Fibroblast of pulmonary artery (primary cell): ENCODE results near the gene MAMDC2.
A peak's percentile ranks its signal among the peaks of the same experiment; 100 is the strongest.

Source experiments
- DNase-seq: peaks from one replicate; pipeline ENCODE4 v3.0.0-alpha.2; 2010; ENCODE audit warnings: low read depth
- H3K4me3 ChIP-seq: replicated peaks from 2 replicates; pipeline ENCODE4 v1.5.1; 2011; ENCODE audit warnings: low read depth, mild to moderate bottlenecking, control low read depth, low read length, moderate library complexity
- TF ChIP-seq, protein P1 (sequence below): IDR thresholded peaks from 2 replicates; pipeline ENCODE4 v1.5.1; 2011; ENCODE audit warnings: mild to moderate bottlenecking, control low read depth, low read length, inconsistent platforms; ENCODE audit errors: missing control alignments

Gene MAMDC2

GRCh38 chr9:70013598-70014196 is 30.0 kb upstream of the MAMDC2 start:
- DNase-seq: peak; percentile 60
- H3K4me3 ChIP-seq: no peak overlapping the region
- TF ChIP-seq, protein P1, sequence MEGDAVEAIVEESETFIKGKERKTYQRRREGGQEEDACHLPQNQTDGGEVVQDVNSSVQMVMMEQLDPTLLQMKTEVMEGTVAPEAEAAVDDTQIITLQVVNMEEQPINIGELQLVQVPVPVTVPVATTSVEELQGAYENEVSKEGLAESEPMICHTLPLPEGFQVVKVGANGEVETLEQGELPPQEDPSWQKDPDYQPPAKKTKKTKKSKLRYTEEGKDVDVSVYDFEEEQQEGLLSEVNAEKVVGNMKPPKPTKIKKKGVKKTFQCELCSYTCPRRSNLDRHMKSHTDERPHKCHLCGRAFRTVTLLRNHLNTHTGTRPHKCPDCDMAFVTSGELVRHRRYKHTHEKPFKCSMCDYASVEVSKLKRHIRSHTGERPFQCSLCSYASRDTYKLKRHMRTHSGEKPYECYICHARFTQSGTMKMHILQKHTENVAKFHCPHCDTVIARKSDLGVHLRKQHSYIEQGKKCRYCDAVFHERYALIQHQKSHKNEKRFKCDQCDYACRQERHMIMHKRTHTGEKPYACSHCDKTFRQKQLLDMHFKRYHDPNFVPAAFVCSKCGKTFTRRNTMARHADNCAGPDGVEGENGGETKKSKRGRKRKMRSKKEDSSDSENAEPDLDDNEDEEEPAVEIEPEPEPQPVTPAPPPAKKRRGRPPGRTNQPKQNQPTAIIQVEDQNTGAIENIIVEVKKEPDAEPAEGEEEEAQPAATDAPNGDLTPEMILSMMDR: no peak

- TF ChIP-seq, protein P1: no peak
- DNase-seq: no peak
- H3K4me3 ChIP-seq: no peak overlapping the region
Observed at GRCh38 chr9:70015099-70015498, 28.5 kb upstream of the MAMDC2 start.

DNA sequence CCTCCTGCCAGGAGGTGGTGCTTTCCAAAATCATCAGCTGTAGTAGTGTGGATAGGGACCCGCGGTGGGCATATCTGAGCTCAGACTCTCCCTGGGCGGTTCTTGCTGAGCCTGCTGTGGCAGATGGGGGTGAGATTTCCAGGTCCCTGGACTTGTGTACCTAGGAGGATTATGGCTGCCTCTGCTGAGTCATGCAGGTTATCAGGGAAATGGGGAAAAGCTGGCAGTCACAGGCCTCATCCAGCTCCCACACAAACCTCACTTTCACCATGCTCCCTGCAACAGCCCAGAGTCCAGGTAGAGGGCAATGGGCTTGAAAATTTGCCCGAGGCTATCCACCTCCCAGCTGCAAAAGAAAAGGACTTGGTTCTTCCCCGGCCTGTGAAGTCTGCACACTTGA is 23.4 kb upstream of the MAMDC2 start:
- DNase-seq: no peak
- H3K4me3 ChIP-seq: no peak overlapping the region
- TF ChIP-seq, protein P1: no peak

DNA sequence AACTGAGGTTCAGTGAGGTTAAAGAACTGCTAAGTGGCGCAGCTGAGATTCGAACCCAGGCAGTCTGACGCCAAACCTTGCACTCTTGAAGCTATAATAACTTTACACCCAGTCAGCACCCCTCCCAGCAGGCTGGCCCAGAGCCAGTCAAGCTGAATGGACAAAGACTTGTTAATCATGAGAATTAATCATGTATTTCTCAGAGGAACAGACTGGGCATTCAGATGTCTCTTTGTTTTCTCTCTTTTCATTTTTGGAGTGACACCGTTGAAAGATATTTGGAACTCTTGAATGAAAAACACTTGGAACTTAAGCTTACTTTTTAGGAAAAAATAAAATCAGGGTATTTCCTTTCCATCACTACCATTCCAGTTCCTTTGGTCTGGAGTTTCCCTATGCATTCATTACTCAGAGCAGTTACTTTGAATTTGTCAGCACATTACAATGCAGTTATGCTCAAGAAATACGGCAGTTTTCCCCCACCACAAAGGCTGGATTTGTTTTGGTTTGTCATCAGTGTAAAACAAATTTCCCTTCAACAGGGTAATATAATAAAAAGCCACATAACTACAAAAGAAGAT is 22.6 kb upstream of the MAMDC2 start:
- no peak overlapping the region for H3K4me3 ChIP-seq
- TF ChIP-seq, protein P1: no peak
- DNase-seq: peak; percentile 84

DNA sequence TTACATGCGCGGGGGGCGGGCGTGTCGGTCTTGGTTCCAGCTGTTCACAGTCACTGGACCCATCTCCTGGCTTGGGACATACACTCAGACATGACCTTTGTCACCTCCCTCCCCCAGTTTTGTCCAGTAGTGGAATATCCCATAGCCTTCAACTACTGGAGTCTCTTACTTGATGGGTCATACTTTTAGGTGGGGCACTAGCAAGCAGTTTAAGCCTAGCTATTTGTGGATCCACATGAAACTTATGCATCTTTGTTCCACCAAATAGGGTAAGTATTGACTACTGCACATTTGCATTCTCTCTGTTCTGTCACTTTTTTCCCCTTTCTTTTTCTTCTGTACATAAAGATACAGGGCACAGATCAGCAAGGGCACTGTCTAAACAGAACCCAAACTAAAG is 15.4 kb upstream of the MAMDC2 start:
- TF ChIP-seq, protein P1: no peak
- H3K4me3 ChIP-seq: no peak overlapping the region
- no peak for DNase-seq

DNA sequence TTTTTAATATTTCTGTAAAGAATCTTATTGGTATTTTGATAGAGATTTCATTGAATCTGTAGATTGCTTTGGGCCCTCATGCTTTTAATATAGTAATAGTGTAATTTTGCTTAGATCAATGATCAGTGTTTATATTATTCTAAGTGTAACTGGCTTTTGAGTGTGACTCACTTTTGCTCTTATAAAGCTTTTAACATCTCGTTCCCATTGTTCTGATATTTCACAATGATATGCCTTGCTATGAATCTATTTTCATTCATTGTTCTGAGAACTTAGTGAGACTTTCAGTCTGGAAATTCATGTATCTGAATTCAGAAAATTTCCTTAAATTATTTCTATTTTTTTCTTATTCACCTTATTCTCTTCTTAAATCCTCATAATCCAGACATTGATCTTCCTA is 13.5 kb upstream of the MAMDC2 start:
- peak; percentile 77 for DNase-seq
- no peak overlapping the region for H3K4me3 ChIP-seq
- TF ChIP-seq, protein P1: no peak

DNA sequence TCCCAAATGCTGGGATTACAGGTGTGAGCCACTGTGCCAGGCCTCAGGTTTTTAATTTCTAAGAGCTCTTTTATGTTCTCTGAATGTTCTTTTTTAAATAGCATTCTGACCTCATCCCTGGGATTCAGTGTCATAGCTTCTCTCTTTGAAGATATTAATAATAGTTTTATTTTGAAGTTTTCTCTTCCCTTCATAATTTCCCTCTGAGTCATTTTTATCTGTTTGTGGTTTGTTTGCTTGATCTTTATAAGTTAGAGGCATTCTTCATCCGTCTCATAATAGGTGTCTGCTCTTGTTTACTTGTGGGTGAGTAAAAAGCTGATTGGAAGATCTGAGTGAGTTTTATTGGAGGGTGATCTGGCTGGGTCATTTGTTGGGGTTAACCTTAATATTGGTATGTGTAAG is 12.5 kb upstream of the MAMDC2 start:
- peak; percentile 35 for DNase-seq
- TF ChIP-seq, protein P1: no peak
- H3K4me3 ChIP-seq: no peak overlapping the region
